D721Med (cell line): ENCODE measurements around the gene DOCK4.

Experiments used
- DNase-seq: peaks from one replicate; pipeline ENCODE4 v3.0.0; 2011; ENCODE audit warnings: low spot score; ENCODE audit not compliant: insufficient read length
- FAIRE-seq: peaks from 2 replicates; lab custom pipeline; 2011; peaks lifted over from hg19 to GRCh38; lab: Jason Lieb, UNC
- CTCF ChIP-seq: IDR thresholded peaks from 2 replicates; pipeline ENCODE4 v1.5.1; 2012; ENCODE audit warnings: mild to moderate bottlenecking, control low read depth; ENCODE audit not compliant: insufficient read depth; ENCODE audit errors: missing control alignments

The DOCK4 gene

GRCh38 chr7:112105584-112106530, 100.3 kb downstream of the DOCK4 start:
- no peak for TF ChIP-seq CTCF
- FAIRE-seq (no peak), DNase-seq (no peak)

- FAIRE-seq: no peak
- TF ChIP-seq CTCF: no peak
- DNase-seq: no peak
Observed at GRCh38 chr7:112104120-112104519, 102.1 kb downstream of the DOCK4 start.

- TF ChIP-seq CTCF: no peak
- DNase-seq (no peak), FAIRE-seq (no peak)
Observed at GRCh38 chr7:112103246-112103645, 103.0 kb downstream of the DOCK4 start.

GRCh38 chr7:112101201-112101846, 104.9 kb downstream of the DOCK4 start:
- no peak for FAIRE-seq
- no peak for DNase-seq
- TF ChIP-seq CTCF: no peak

GRCh38 chr7:112097524-112097923, 108.7 kb downstream of the DOCK4 start:
- DNase-seq: no peak
- no peak for TF ChIP-seq CTCF
- FAIRE-seq: no peak

GRCh38 chr7:112093409-112093808, 112.8 kb downstream of the DOCK4 start:
- DNase-seq (no peak), FAIRE-seq (no peak)
- no peak for TF ChIP-seq CTCF
